Left ventricle myocardium superior (tissue), 1 donor: ENCODE measurements around the gene KRTAP12-3. TPM values are rescaled to one million over a fixed set of nuclear protein-coding genes. Genes with fewer than 3 reads are reported as not detected.
"Not testable (repeated sequence)": the region's sequence is repeated elsewhere in the genome, so short reads cannot be mapped to it uniquely, and the experiment has no call there.

Source experiments
- ATAC-seq: fragments of 200-7000 bp; cut with Tn5 transposase; one replicate; pipeline ENCODE4 v1.9.1; 2020; ENCODE audit warnings: mild to moderate bottlenecking, moderate library complexity
- DNase-seq: peaks from one replicate; pipeline ENCODE4 v3.0.0-alpha.2; 2020
- intact Hi-C: fragments of 100-400 bp; cut with micrococcal nuclease; formaldehyde crosslinking; loops from one replicate; pipeline ENCODE4 v1.11.0; 2022
- total RNA-seq: library from RNA; stranded (reverse); fragmentation: NEBNext Ultra II Directional; extraction: Animal tissue kit (Norgen Biotek cat#: 25700); gene quantifications from one replicate; pipeline ENCODE4 v1.2.1, GENCODE V29; 2021
- donor health status: DM: no; HTN: yes; CAD: no; lungs with severe emphysema.

KRTAP12-3 gene
- total RNA-seq, 1 donor from 2014 or later: not detected

DNA sequence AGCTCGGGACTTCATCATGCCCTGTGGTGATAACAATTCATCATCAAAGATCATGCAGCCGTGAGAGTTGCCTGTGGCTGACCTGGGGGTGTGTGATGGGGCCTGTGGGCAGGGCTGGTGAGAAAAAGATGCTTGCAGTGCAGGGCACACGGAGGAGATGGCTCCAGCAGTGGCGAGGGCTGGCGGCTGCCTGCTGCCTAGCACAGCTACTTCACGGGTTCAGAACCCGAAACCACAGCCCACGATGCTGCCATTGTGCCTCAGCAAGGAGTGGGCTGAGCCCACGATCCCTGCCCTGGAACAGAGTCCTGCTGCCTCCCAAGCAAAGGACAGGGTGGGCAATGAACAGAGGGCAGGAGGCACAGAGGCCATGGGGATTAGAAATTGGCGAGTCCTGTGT, 31.5 kb upstream of the KRTAP12-3 start:
- DNase-seq: no peak
- ATAC-seq: peak; percentile 10
- intact Hi-C loops: no loop called here

DNA sequence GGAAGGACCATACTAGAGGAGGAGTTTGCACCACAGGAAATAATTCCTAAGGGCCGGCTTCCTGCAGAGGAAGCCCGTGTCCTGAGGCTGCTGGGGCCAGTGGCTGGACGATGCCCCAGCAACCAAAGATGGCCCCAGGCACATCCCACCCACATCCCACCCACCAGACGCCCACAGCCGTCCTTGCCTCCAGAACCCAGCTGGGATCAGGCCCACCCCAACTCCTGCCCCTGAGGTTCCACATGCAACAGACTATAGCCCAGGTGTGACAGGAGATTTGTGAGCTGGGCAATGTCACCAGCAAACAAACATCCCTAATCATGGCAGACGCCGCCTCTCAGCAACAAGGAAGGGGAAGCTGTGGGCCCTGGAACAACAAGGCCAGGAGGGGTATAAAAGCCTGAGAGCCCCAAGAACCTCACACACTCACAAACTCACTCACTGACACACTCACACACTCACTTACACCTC, 31.0 kb upstream of the KRTAP12-3 start, which contains the start of gene KRTAP10-9:
Gene KRTAP10-9 (plus strand): TSS at position 421 of the 471 bp plus-strand sequence. CDS start 79 bp downstream, outside the sequence.
- intact Hi-C loops: no loop called here
- no peak for ATAC-seq
- DNase-seq: no peak

DNA sequence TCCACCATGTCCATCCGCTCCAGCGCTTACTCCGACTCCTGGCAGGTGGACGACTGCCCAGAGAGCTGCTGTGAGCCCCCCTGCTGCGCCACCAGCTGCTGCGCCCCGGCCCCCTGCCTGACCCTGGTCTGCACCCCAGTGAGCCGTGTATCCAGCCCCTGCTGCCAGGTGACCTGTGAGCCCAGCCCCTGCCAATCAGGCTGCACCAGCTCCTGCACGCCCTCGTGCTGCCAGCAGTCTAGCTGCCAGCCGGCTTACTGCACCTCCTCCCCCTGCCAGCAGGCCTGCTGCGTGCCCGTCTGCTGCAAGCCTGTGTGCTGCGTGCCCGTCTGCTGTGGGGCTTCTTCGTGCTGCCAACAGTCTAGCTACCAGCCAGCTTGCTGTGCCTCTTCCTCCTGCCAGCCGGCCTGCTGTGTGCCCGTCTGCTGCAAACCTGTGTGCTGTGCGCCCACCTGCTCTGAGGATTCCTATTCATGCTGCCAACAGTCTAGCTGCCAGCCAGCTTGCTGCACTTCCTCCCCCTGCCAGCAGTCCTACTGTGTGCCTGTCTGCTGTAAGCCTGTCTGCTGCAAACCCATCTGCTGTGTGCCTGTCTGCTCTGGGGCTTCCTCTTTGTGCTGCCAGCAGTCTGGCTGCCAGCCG, 30.4 kb upstream of the KRTAP12-3 start:
- intact Hi-C loops, DNase-seq, ATAC-seq: not testable (repeated sequence)

- ATAC-seq, intact Hi-C loops, DNase-seq: not testable (repeated sequence)
Measured at GRCh38 chr21:44627831-44628233, 29.9 kb upstream of the KRTAP12-3 start.

GRCh38 chr21:44628707-44629391, 28.9 kb upstream of the KRTAP12-3 start:
- DNase-seq (no peak), ATAC-seq (peak; percentile 84)
- intact Hi-C loops: no loop called here

- DNase-seq (no peak), ATAC-seq (no peak)
- intact Hi-C loops: no loop called here
Measured at GRCh38 chr21:44630440-44630839, 27.3 kb upstream of the KRTAP12-3 start.

GRCh38 chr21:44632067-44632466, 25.7 kb upstream of the KRTAP12-3 start:
- no peak for ATAC-seq
- intact Hi-C loops: no loop called here
- DNase-seq: no peak

DNA sequence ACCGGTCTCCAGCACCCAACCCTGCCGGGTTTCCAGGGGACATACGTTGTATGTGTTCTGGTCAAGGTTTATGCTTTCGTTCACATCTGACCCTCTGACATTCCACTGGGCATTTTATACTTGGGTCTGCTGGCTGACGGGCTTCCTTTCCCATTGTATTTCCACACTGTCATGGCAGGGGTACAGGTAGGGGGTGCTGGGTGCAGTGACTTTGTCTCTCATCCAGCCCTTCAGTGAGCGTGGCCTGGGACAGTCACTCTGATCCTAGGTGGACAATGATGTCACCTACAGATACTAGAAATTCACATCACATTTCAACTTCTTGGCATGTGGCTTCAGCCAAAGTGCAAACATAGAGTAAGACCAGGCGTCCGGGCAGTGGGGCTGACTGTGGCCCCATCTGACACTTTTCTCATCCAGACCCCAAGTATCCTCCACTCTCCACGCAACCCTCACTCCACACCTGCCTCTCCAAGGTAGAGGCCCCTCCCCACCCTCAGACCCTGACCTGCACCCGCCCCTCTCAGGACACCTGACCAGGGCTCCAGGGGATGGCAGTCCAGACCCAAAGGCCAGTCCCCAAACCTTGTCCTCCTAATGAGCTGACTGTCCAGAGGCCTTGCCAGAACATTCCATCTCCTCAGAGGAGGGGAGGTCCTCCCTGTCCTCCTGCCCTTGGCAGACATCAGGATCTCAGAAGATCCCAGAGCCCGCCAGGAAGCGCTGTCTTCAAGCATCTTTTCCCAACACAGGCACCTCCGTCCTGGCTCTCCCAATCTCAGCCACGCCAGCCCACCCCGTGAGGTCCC, 21.3 kb upstream of the KRTAP12-3 start:
- ATAC-seq (no peak), DNase-seq (no peak)
- intact Hi-C loops: no loop called here

- ATAC-seq: no peak
- DNase-seq: no peak
- intact Hi-C loops: no loop called here
Measured at GRCh38 chr21:44637018-44637850, 20.5 kb upstream of the KRTAP12-3 start, which contains the start of gene KRTAP10-10. KRTAP10-10 (plus strand) TSS chr21:44637356; CDS start chr21:44637418, 62 bp downstream.

- intact Hi-C loops, DNase-seq, ATAC-seq: not testable (repeated sequence)
Measured at GRCh38 chr21:44637851-44638348, 19.8 kb upstream of the KRTAP12-3 start.

- DNase-seq, intact Hi-C loops, ATAC-seq: not testable (repeated sequence)
Measured at GRCh38 chr21:44638506-44639330, 19.0 kb upstream of the KRTAP12-3 start.

DNA sequence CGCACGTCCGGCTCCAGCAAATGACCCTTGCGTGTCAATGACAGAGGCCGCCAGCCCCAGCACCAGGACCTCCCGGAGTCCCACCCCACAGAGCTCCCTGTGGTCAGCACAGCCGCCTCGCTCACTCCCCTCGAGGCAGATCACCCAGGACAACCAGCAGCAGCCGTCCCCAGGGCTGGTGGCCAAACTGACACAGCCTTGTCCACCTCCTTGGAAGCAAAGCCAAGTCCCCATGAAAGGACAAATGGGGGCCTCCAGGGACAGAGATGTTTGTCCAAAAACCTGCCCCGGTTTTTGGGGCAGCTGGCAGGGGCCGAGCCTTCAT, 18.4 kb upstream of the KRTAP12-3 start:
- no peak for ATAC-seq
- DNase-seq: no peak
- intact Hi-C loops: no loop called here

GRCh38 chr21:44640761-44641160, 17.0 kb upstream of the KRTAP12-3 start:
- intact Hi-C loops: no loop called here
- no peak for ATAC-seq
- no peak for DNase-seq

GRCh38 chr21:44643741-44644310, 13.9 kb upstream of the KRTAP12-3 start:
- DNase-seq (no peak), ATAC-seq (no peak)
- intact Hi-C loops: no loop called here

- DNase-seq (no peak), ATAC-seq (no peak)
- intact Hi-C loops: no loop called here
Measured at GRCh38 chr21:44644878-44645277, 12.9 kb upstream of the KRTAP12-3 start.

DNA sequence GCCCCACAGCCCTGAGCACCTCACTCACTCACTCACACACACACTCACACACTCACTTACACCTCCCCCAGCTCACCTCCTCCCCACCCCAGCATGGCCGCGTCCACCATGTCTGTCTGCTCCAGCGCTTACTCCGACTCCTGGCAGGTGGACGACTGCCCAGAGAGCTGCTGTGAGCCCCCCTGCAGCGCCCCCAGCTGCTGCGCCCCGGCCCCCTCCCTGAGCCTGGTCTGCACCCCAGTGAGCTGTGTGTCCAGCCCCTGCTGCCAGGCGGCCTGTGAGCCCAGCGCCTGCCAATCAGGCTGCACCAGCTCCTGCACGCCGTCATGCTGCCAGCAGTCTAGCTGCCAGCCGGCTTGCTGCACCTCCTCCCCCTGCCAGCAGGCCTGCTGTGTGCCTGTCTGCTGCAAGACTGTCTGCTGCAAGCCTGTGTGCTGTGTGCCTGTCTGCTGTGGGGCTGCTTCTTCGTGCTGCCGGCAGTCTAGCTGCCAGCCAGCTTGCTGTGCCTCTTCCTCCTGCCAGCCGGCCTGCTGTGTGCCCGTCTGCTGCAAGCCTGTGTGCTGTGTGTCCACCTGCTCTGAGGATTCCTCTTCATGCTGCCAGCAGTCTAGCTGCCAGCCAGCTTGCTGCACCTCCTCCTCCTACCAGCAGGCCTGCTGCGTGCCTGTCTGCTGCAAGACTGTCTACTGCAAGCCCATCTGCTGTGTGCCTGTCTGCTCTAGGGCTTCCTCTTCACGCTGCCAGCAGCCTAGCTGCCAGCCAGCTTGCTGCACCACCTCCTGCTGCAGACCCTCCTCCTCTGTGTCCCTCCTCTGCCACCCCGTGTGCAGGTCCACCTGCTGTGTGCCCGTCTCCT, 11.1 kb upstream of the KRTAP12-3 start, which contains the start of gene KRTAP10-11:
Gene KRTAP10-11 (plus strand): TSS at position 49 of the 856 bp plus-strand sequence. CDS start 45 bp downstream, at position 94.
- intact Hi-C loops, DNase-seq, ATAC-seq: not testable (repeated sequence)

GRCh38 chr21:44647222-44647552, 10.5 kb upstream of the KRTAP12-3 start:
- DNase-seq (no peak), ATAC-seq (no peak)
- intact Hi-C loops: no loop called here
